Measurements from ENCODE around the gene FOXN3. TPM values are rescaled to one million over a fixed set of nuclear protein-coding genes. Genes with fewer than 3 reads are reported as not detected.

The FOXN3 gene
- total and polyA plus RNA-seq, 10 of the 15 experiments (the other 5 are each of a cell fraction or from before 2014, with no cell fraction given) = 4.5 to 68.9 (median 29.7) TPM

GRCh38 chr14:89276424-89276975 lies 140.5 kb downstream of the FOXN3 start (continued):
- TF ChIP-seq ZBED1 (IDR thresholded peaks at IDR 0.05; ENCODE audit: borderline replicate concordance) (0 out of 2 replicates have a peak, but pooled peaks have one; percentile 1), HDGF (IDR thresholded peaks at IDR 0.05) (no peak; the same call in 1 of the 2 replicates), TARDBP (IDR thresholded peaks at IDR 0.05; ENCODE audit: borderline replicate concordance) (no peak), NFYA (IDR thresholded peaks at IDR 0.05; ENCODE audit: borderline replicate concordance, low read depth, low read length) (no peak), ATF3 (IDR thresholded peaks at IDR 0.05; ENCODE audit: borderline replicate concordance, extremely low read depth, low read depth, low read length) (no peak), NR2C1 (IDR thresholded peaks at IDR 0.05) (no peak), BMI1 (IDR thresholded peaks at IDR 0.05; ENCODE audit: borderline replicate concordance) (no peak), HDAC6 (IDR thresholded peaks at IDR 0.05; ENCODE audit: unreplicated experiment) (no peak), NRF1 (conservative IDR thresholded peaks at IDR 0.05; ENCODE audit: low read depth, low read length) (no peak), PML (IDR thresholded peaks at IDR 0.05; ENCODE audit: low read length) (no peak), NBN (IDR thresholded peaks at IDR 0.05) (no peak), POLR2AphosphoS5 (IDR thresholded peaks at IDR 0.05; ENCODE audit: low read length) (peak; percentile 61; the same call in 1 of the 2 replicates), ESRRA (IDR thresholded peaks at IDR 0.05; ENCODE audit: low read length) (no peak), ATF7 (IDR thresholded peaks at IDR 0.05; ENCODE audit: low read depth) (peak; percentile 46; the same call in 1 of the 2 replicates), DPF2 (IDR thresholded peaks at IDR 0.05) (no peak), EGR1 (IDR thresholded peaks at IDR 0.05; ENCODE audit: borderline replicate concordance in 1 of 2, low read depth in 2 of 2, low read length in 2 of 2) (peak in 1 of 2 experiments; percentile 18; a peak in 1 of 3 replicates), CBFB (IDR thresholded peaks at IDR 0.05; ENCODE audit: low read depth) (peak; percentile 63), BRCA1 (IDR thresholded peaks at IDR 0.05; ENCODE audit: low read depth, low read length) (no peak), NFYB (IDR thresholded peaks at IDR 0.05; ENCODE audit: insufficient read depth, low read depth, low read length) (peak; percentile 58; the same call in 1 of the 2 replicates), MTA2 (IDR thresholded peaks at IDR 0.05; ENCODE audit: low read depth) (peak; percentile 64; the same call in 1 of the 2 replicates), ZNF274 (IDR thresholded peaks at IDR 0.05; ENCODE audit: insufficient read depth, insufficient read length) (no peak), EED (IDR thresholded peaks at IDR 0.05; ENCODE audit: low read depth) (peak; percentile 59), BHLHE40 (IDR thresholded peaks at IDR 0.05; ENCODE audit: borderline replicate concordance in 1 of 2, low read depth in 2 of 2, low read length in 1 of 2) (peak; percentile 37 to 50; a peak in 3 of 4 replicates), MEF2B (IDR thresholded peaks at IDR 0.05; ENCODE audit: partially characterized antibody, poor library complexity, severe bottlenecking) (peak; percentile 41), RELA (IDR thresholded peaks at IDR 0.05; ENCODE audit: borderline replicate concordance, partially characterized antibody) (peak; percentile 97)
- TF ChIP-seq, protein P1, sequence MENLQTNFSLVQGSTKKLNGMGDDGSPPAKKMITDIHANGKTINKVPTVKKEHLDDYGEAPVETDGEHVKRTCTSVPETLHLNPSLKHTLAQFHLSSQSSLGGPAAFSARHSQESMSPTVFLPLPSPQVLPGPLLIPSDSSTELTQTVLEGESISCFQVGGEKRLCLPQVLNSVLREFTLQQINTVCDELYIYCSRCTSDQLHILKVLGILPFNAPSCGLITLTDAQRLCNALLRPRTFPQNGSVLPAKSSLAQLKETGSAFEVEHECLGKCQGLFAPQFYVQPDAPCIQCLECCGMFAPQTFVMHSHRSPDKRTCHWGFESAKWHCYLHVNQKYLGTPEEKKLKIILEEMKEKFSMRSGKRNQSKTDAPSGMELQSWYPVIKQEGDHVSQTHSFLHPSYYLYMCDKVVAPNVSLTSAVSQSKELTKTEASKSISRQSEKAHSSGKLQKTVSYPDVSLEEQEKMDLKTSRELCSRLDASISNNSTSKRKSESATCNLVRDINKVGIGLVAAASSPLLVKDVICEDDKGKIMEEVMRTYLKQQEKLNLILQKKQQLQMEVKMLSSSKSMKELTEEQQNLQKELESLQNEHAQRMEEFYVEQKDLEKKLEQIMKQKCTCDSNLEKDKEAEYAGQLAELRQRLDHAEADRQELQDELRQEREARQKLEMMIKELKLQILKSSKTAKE (IDR thresholded peaks at IDR 0.05; ENCODE audit: low read depth, poor library complexity, severe bottlenecking) = no peak
- TF ChIP-seq, protein P2, sequence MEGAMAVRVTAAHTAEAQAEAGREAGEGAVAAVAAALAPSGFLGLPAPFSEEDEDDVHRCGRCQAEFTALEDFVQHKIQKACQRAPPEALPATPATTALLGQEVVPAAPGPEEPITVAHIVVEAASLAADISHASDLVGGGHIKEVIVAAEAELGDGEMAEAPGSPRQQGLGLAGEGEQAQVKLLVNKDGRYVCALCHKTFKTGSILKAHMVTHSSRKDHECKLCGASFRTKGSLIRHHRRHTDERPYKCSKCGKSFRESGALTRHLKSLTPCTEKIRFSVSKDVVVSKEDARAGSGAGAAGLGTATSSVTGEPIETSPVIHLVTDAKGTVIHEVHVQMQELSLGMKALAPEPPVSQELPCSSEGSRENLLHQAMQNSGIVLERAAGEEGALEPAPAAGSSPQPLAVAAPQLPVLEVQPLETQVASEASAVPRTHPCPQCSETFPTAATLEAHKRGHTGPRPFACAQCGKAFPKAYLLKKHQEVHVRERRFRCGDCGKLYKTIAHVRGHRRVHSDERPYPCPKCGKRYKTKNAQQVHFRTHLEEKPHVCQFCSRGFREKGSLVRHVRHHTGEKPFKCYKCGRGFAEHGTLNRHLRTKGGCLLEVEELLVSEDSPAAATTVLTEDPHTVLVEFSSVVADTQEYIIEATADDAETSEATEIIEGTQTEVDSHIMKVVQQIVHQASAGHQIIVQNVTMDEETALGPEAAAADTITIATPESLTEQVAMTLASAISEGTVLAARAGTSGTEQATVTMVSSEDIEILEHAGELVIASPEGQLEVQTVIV (IDR thresholded peaks at IDR 0.05; ENCODE audit: borderline replicate concordance, partially characterized antibody) = no peak
